Smooth muscle cell (in vitro differentiated cells): Measurements from ENCODE around the gene ANKRD50. TPM values are rescaled to one million over a fixed set of nuclear protein-coding genes. Genes with fewer than 3 reads are reported as not detected.

Experiments
- DNase-seq: peaks from one replicate; lab custom pipeline; 2025; ENCODE audit not compliant: unreplicated experiment; lab: John Stamatoyannopoulos, UW
- H2AFZ ChIP-seq: fragments of 200-600 bp; sonication (generic); 2 replicates; pipeline ENCODE4 v1.6.0; 2016; ENCODE audit warnings: antibody characterized with exemption, low read depth, mild to moderate bottlenecking
- H3F3A ChIP-seq: fragments of 200-600 bp; sonication (generic); 2 replicates; pipeline ENCODE4 v1.6.0; 2017; ENCODE audit warnings: antibody characterized with exemption, low read depth
- H3K27ac ChIP-seq: fragments of 200-600 bp; sonication (generic); 2 replicates; pipeline ENCODE4 v1.5.1; 2016; ENCODE audit warnings: low read depth, mild to moderate bottlenecking
- H3K27me3 ChIP-seq: fragments of 200-600 bp; sonication (generic); 2 replicates; pipeline ENCODE4 v1.6.1; 2016; ENCODE audit warnings: low read depth, mild to moderate bottlenecking
- H3K36me3 ChIP-seq: fragments of 200-600 bp; sonication (generic); 2 replicates; pipeline ENCODE4 v1.5.1; 2016; ENCODE audit warnings: low read depth
- H3K4me1 ChIP-seq: fragments of 200-600 bp; sonication (generic); 2 replicates; pipeline ENCODE4 v1.5.1; 2016; ENCODE audit warnings: low read depth
- H3K4me2 ChIP-seq: fragments of 200-600 bp; sonication (generic); 2 replicates; pipeline ENCODE4 v1.6.0; 2016; ENCODE audit warnings: mild to moderate bottlenecking
- H3K4me3 ChIP-seq: fragments of 200-600 bp; sonication (generic); 2 replicates; pipeline ENCODE4 v1.5.1; 2016; ENCODE audit warnings: mild to moderate bottlenecking
- H3K79me2 ChIP-seq: fragments of 200-600 bp; sonication (generic); 2 replicates; pipeline ENCODE4 v1.6.0; 2016; ENCODE audit warnings: low read depth, mild to moderate bottlenecking
- H3K9ac ChIP-seq: fragments of 200-600 bp; sonication (generic); 2 replicates; pipeline ENCODE4 v1.6.0; 2016; ENCODE audit warnings: low read depth
- H3K9me3 ChIP-seq: fragments of 200-600 bp; sonication (generic); replicated peaks from 2 replicates; pipeline ENCODE4 v1.5.1; 2016; ENCODE audit warnings: low read depth
- H4K20me1 ChIP-seq: fragments of 200-600 bp; sonication (generic); 2 replicates; pipeline ENCODE4 v1.6.0; 2016; ENCODE audit warnings: low read depth
- WGBS: methylation state at CpG from one replicate; pipeline ENCODE4 v1.1.7; 2016; ENCODE audit warnings: low lambda C conversion rate; 5-methylcytosine and 5-hydroxymethylcytosine counted together
- polyA plus RNA-seq: library from polyadenylated mRNA; unstranded; fragments of >200 nt; fragmentation: Nextera tagmentation; extraction: Ambion mirVana; gene quantifications from 2 replicates; pipeline ENCODE4 v1.2.1, GENCODE V29; 2016
- total RNA-seq: library from RNA; depleted of rRNA; stranded (reverse); fragments of >200 nt; gene quantifications from 2 replicates; pipeline ENCODE4 v1.2.3, GENCODE V29; 2014
- TF ChIP-seq, protein P1 (sequence below): fragments of 200-600 bp; sonication (generic); IDR thresholded peaks from 2 replicates; pipeline ENCODE4 v1.5.1; 2017; ENCODE audit warnings: borderline replicate concordance, mild to moderate bottlenecking, antibody characterized with exemption; ENCODE audit not compliant: insufficient read depth, poor library complexity, severe bottlenecking

ANKRD50 gene
- total and polyA plus RNA-seq, 2 experiments from 2014 or later: 6.0 to 31.1 TPM

DNA sequence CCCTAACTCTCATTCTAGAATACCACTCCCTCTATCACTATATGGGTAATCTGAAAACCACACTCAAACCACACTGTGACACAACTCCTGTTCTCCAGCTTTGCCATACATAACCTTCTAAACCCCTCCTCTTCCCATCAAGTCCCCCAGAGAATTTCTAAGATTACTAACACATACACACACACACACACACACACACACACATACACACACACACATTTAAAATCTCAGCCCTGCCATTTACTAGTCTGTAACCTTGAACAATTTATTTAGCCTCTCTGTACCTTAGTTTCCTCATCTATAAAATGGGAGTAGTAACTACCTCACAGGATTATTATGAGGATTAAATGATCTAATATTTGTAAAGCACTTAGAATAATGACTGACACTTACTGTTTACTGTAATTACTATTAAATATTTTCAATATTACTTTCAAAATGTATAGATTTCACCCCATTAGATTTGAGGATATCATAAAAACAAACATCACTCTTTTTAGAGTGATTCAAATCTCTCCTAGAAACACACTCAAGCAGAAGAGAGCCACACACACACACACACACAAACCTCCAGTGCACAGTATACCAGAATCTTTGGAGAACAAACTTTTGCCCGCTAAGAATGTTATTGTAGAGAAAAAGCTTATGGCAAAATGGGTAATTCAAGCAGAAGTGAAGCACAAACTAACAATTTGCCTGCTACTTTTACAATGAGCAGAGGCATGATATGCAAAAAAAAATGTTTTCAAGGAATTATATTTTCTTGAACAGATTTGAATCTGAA is 3.8 kb downstream of the ANKRD50 start:
- Histone ChIP-seq H2AFZ (no peak overlapping the region), H4K20me1 (peaks cover 75% of the 10 kb centered on the region), H3K27me3 (no peaks in the 10 kb centered on the region), H3F3A (no peaks in the 10 kb centered on the region), H3K4me3 (peak overlapping the region; percentile 76), H3K27ac (no peak overlapping the region), H3K36me3 (no peaks in the 10 kb centered on the region), H3K4me1 (peaks cover 43% of the 10 kb centered on the region), H3K9me3 (no peaks in the 10 kb centered on the region), H3K4me2 (peak overlapping the region; percentile 89), H3K9ac (no peak overlapping the region), H3K79me2 (peaks cover 76% of the 10 kb centered on the region)
- DNase-seq: no peak
- 88% methylated on average over 1 of the region's 1 CpG for WGBS
- TF ChIP-seq, protein P1, sequence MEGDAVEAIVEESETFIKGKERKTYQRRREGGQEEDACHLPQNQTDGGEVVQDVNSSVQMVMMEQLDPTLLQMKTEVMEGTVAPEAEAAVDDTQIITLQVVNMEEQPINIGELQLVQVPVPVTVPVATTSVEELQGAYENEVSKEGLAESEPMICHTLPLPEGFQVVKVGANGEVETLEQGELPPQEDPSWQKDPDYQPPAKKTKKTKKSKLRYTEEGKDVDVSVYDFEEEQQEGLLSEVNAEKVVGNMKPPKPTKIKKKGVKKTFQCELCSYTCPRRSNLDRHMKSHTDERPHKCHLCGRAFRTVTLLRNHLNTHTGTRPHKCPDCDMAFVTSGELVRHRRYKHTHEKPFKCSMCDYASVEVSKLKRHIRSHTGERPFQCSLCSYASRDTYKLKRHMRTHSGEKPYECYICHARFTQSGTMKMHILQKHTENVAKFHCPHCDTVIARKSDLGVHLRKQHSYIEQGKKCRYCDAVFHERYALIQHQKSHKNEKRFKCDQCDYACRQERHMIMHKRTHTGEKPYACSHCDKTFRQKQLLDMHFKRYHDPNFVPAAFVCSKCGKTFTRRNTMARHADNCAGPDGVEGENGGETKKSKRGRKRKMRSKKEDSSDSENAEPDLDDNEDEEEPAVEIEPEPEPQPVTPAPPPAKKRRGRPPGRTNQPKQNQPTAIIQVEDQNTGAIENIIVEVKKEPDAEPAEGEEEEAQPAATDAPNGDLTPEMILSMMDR: no peak

DNA sequence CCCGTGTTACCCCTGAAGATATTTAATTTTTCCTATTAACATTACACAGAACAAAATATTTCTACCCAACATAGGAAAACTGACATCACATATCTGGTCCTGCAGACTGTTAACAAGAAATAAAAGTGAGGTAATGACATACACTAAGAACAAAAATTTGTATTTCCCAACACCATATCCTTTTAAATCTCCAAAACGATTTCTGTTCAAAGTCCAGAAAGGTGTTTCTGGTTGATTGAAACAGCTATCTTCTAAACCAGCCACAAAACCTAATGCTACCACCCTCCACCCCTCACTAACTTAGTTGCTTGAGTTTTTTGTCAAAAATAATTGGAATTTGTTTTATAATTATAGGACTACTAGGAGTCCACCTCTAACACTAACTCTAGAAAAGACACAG is 7.1 kb downstream of the ANKRD50 start:
- Histone ChIP-seq H4K20me1 (peaks cover 87% of the 10 kb centered on the region), H3K79me2 (peaks cover 99% of the 10 kb centered on the region)
- 94% methylated on average over 2 of the region's 2 CpGs for WGBS

DNA sequence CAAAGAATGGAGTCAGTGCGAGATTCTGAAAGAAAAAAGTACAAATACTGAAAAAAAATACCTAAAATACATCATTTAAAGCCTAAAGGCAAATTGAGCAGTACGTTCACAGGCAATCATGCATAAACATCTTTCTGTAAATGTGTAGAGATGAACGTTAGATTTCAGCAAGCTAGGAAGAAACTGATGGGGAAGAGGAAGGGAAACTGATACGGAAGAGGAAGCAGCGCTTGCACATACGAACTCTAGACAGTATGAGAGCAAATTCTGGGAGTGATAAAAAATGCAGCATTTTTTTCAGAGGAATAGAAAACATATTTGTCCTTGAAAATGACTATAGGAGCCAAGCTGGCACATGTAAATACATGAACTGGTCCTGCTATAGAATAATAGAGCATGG is 9.4 kb downstream of the ANKRD50 start:
- no peak overlapping the region for H3K9ac ChIP-seq
- DNase-seq: no peak
- no peak overlapping the region for H3K4me2 ChIP-seq
- WGBS: 96% methylated on average over 6 of the region's 6 CpGs
- H4K20me1 ChIP-seq: peaks cover 64% of the 10 kb centered on the region
- H3K4me1 ChIP-seq: peaks cover 12% of the 10 kb centered on the region
- no peak overlapping the region for H2AFZ ChIP-seq
- no peak overlapping the region for H3K27ac ChIP-seq
- no peaks in the 10 kb centered on the region for H3K9me3 ChIP-seq
- no peaks in the 10 kb centered on the region for H3K27me3 ChIP-seq
- peaks cover 5% of the 10 kb centered on the region for H3K36me3 ChIP-seq
- no peaks in the 10 kb centered on the region for H3F3A ChIP-seq
- H3K79me2 ChIP-seq: peaks cover 99% of the 10 kb centered on the region
- no peak overlapping the region for H3K4me3 ChIP-seq
- TF ChIP-seq, protein P1: no peak

More for the DNA sequence above, 7.1 kb downstream of the ANKRD50 start:
- Histone ChIP-seq H3K27me3 (no peaks in the 10 kb centered on the region), H3K9ac (no peak overlapping the region), H3F3A (no peaks in the 10 kb centered on the region), H3K9me3 (no peaks in the 10 kb centered on the region), H2AFZ (no peak overlapping the region), H3K4me1 (peaks cover 33% of the 10 kb centered on the region), H3K36me3 (peaks cover 5% of the 10 kb centered on the region), H3K4me2 (no peak overlapping the region), H3K4me3 (no peak overlapping the region), H3K27ac (no peak overlapping the region)
- no peak for DNase-seq
- TF ChIP-seq, protein P1: no peak

- peaks cover 22% of the 10 kb centered on the region for H4K20me1 ChIP-seq
- H3K4me1 ChIP-seq: peaks cover 10% of the 10 kb centered on the region
- H3K9ac ChIP-seq: no peak overlapping the region
- H3K36me3 ChIP-seq: peaks cover 17% of the 10 kb centered on the region
- no peak for DNase-seq
- no peak overlapping the region for H3K4me3 ChIP-seq
- H3K27me3 ChIP-seq: no peaks in the 10 kb centered on the region
- TF ChIP-seq, protein P1: no peak
- 95% methylated on average over 2 of the region's 2 CpGs for WGBS
- H3K79me2 ChIP-seq: peaks cover 99% of the 10 kb centered on the region
- no peak overlapping the region for H2AFZ ChIP-seq
- H3K27ac ChIP-seq: no peak overlapping the region
- no peak overlapping the region for H3K4me2 ChIP-seq
- no peaks in the 10 kb centered on the region for H3K9me3 ChIP-seq
- no peaks in the 10 kb centered on the region for H3F3A ChIP-seq
Observed at GRCh38 chr4:124697441-124697840, 15.1 kb downstream of the ANKRD50 start.
